Measurements from ENCODE around the gene CCNY. TPM values are rescaled to one million over a fixed set of nuclear protein-coding genes. Genes with fewer than 3 reads are reported as not detected.

CCNY gene
- total and polyA plus RNA-seq, 2 of the 13 experiments (the other 11 are each of a cell fraction or from before 2014, with no cell fraction given), result 48.2 to 54.7 TPM

GRCh38 chr10:35561715-35562114 is 225.4 kb downstream of the CCNY start:
- ATAC-seq (no peak; the same call in 2 of the 3 replicates), FAIRE-seq (no peak), DNase-seq (ENCODE audit: low spot score) (no peak)
- no peaks in the 10 kb centered on the region for H4K20me1 ChIP-seq (ENCODE audit: insufficient read depth, low read length)
- H3K4me1 ChIP-seq (ENCODE audit: insufficient read depth, low read length), result no peaks in the 10 kb centered on the region
- H3K9me3 ChIP-seq (ENCODE audit: low read length), result no peaks in the 10 kb centered on the region
- H3K27me3 ChIP-seq (ENCODE audit: control insufficient read depth in 1 of 2, insufficient read depth in 2 of 2, low read length in 2 of 2), result no peaks in the 10 kb centered on the region
- intact Hi-C loops (cut with micrococcal nuclease; ENCODE audit: unreplicated experiment) (loop anchor here (2.0 kb wide), 1 partner anchor 223 kb away; no protein-coding TSS in a partner anchor), in situ Hi-C loops (cut with HindIII; ENCODE audit: extremely low pct_ligation_motif_present, low pct_unique_long_range_greater_than_20kb) (loop anchor here (25.0 kb wide), 1 partner anchor 449 kb away; no protein-coding TSS in a partner anchor)
- H3K4me3 ChIP-seq (replicated peaks in 1 of 3; ENCODE audit: insufficient read depth in 1 of 3, low read depth in 2 of 3, low read length in 3 of 3), result no peak overlapping the region
- POLR2A ChIA-PET, result no interaction called here
- no peak overlapping the region for H3K4me2 ChIP-seq (ENCODE audit: low read depth, low read length)
- H3K27ac ChIP-seq (ENCODE audit: extremely low read length, insufficient read depth, low read length), result no peak overlapping the region
- WGBS (ENCODE audit: low lambda C conversion rate), result 100% methylated on average over 3 of the region's 5 CpGs
- no peak overlapping the region for H2AFZ ChIP-seq (ENCODE audit: low read length)
- no peaks in the 10 kb centered on the region for H3K79me2 ChIP-seq (ENCODE audit: insufficient read depth, low read length)
- H3K9ac ChIP-seq (ENCODE audit: insufficient read depth, low read depth, low read length), result no peak overlapping the region
- CTCF ChIA-PET (ENCODE audit: low intra/inter-chr PET ratio, low total read pairs), result no interaction called here
- no TSS peak for BruUV-seq (replicated peaks)
- H3K36me3 ChIP-seq (replicated peaks in 1 of 2; ENCODE audit: control insufficient read depth in 1 of 2, insufficient read depth in 2 of 2, low read length in 2 of 2), result peaks cover 13 to 48% of the 10 kb centered on the region in 2 experiments
- TF ChIP-seq ZNF703 (CRISPR knock-in tag; IDR thresholded peaks at IDR 0.05; ENCODE audit: borderline replicate concordance), result no peak
- no peak for TF ChIP-seq SNRNP70 (IDR thresholded peaks at IDR 0.05; ENCODE audit: low read depth, low read length)
- TF ChIP-seq FOXP1 (IDR thresholded peaks at IDR 0.05), result no peak
- TF ChIP-seq FOXP1 (CRISPR knock-in tag; IDR thresholded peaks at IDR 0.05), result no peak
- TF ChIP-seq HES4 (CRISPR knock-in tag; IDR thresholded peaks at IDR 0.05; ENCODE audit: borderline replicate concordance), result no peak

DNA sequence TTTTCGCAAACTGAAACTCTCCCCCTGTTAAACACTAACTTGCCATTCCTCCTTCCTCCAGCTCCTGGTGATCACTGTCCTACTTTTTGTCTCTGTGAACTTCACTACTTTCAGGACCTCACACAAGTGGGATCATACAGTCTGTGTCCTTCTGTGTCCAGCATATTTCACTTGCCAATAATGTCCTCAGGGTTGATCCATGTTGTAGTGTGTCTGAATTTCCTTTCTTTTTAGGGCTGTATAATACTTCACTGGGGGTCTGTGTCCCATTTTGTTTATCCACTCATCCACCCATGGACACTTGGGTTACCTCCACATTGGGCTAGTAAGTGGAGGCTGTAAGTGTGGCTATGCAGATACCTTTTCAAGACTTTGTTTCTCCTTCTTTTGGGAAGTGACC is 226.1 kb downstream of the CCNY start:
- no peak for TF ChIP-seq ATF7 (IDR thresholded peaks at IDR 0.05)
- no peak for TF ChIP-seq ATF7 (CRISPR knock-in tag; IDR thresholded peaks at IDR 0.05)
- TF ChIP-seq ZNF607 (CRISPR knock-in tag; IDR thresholded peaks at IDR 0.05; ENCODE audit: borderline replicate concordance), result no peak
- no peak for TF ChIP-seq ZNF225 (CRISPR knock-in tag; IDR thresholded peaks at IDR 0.05)
- TF ChIP-seq ZNF138 (CRISPR knock-in tag; IDR thresholded peaks at IDR 0.05; ENCODE audit: low read depth), result no peak
- no peak for TF ChIP-seq MLXIP (CRISPR knock-in tag; IDR thresholded peaks at IDR 0.05; ENCODE audit: borderline replicate concordance)
- no peak for TF ChIP-seq NCOA5 (CRISPR knock-in tag; IDR thresholded peaks at IDR 0.05)
- no peak for TF ChIP-seq HOXA3 (CRISPR knock-in tag; IDR thresholded peaks at IDR 0.05)
- TF ChIP-seq SIN3B (IDR thresholded peaks at IDR 0.05; ENCODE audit: low read length), result no peak
- no peak for TF ChIP-seq RFXAP (CRISPR knock-in tag; IDR thresholded peaks at IDR 0.05; ENCODE audit: borderline replicate concordance)
- TF ChIP-seq PHF21A (CRISPR knock-in tag; IDR thresholded peaks at IDR 0.05), result no peak
- TF ChIP-seq ZNF503 (CRISPR knock-in tag; IDR thresholded peaks at IDR 0.05), result no peak
- ChIA-PET CTCF (ENCODE audit: low intra/inter-chr PET ratio, low total read pairs) (no interaction called here), POLR2A (no interaction called here)
- Histone ChIP-seq H3K27ac (ENCODE audit: extremely low read length, insufficient read depth, low read length) (no peak overlapping the region), H3K27me3 (ENCODE audit: control insufficient read depth in 1 of 2, insufficient read depth in 2 of 2, low read length in 2 of 2) (no peaks in the 10 kb centered on the region), H3K4me2 (ENCODE audit: low read depth, low read length) (no peak overlapping the region), H3K79me2 (ENCODE audit: insufficient read depth, low read length) (no peaks in the 10 kb centered on the region), H4K20me1 (ENCODE audit: insufficient read depth, low read length) (no peaks in the 10 kb centered on the region), H3K36me3 (replicated peaks in 1 of 2; ENCODE audit: control insufficient read depth in 1 of 2, insufficient read depth in 2 of 2, low read length in 2 of 2) (peaks cover 16 to 50% of the 10 kb centered on the region in 2 experiments), H2AFZ (ENCODE audit: low read length) (no peak overlapping the region), H3K4me3 (replicated peaks in 1 of 3; ENCODE audit: insufficient read depth in 1 of 3, low read depth in 2 of 3, low read length in 3 of 3) (no peak overlapping the region), H3K9me3 (ENCODE audit: low read length) (no peaks in the 10 kb centered on the region), H3K9ac (ENCODE audit: insufficient read depth, low read depth, low read length) (no peak overlapping the region), H3K4me1 (ENCODE audit: insufficient read depth, low read length) (no peaks in the 10 kb centered on the region)
- 100% methylated on average over 1 of the region's 1 CpG for WGBS (ENCODE audit: low lambda C conversion rate)
- FAIRE-seq (no peak), DNase-seq (ENCODE audit: low spot score) (no peak), ATAC-seq (no peak)
- BruUV-seq (replicated peaks), result no TSS peak
- intact Hi-C loops (cut with micrococcal nuclease; ENCODE audit: unreplicated experiment), result loop anchor here (2.0 kb wide), 1 partner anchor 224 kb away; no protein-coding TSS in a partner anchor
- in situ Hi-C loops (cut with HindIII; ENCODE audit: extremely low pct_ligation_motif_present, low pct_unique_long_range_greater_than_20kb), result loop anchor here (25.0 kb wide), 1 partner anchor 450 kb away; no protein-coding TSS in a partner anchor

All from HepG2 (cell line).